GM12878 (cell line): ENCODE results near the gene MT1B. TPM values are rescaled to one million over a fixed set of nuclear protein-coding genes. Genes with fewer than 3 reads are reported as not detected.

ENCODE experiments used
- ATAC-seq: fragments of 200-7000 bp; cut with Tn5 transposase; 3 replicates; pipeline ENCODE4 v1.9.1; 2020; ENCODE audit warnings: mild to moderate bottlenecking, moderate library complexity
- BruUV-seq: library from RNA; stranded (reverse); fragments of 400-500 nt; replicated peaks from 2 replicates; lab custom pipeline; 2021; lab: Mats Ljungman, UMichigan
- CTCF ChIA-PET: fragments of 300-600 bp; sonication (Branson Sonifier 250); formaldehyde crosslinking; extraction: SDS; loops from one replicate; lab custom pipeline; 2021; ENCODE audit warnings: inconsistent platforms; lab: Yijun Ruan, JAX
- POLR2A ChIA-PET: fragments of 350-600 bp; formaldehyde crosslinking; extraction: SDS; loops from one replicate; lab custom pipeline; 2021; ENCODE audit warnings: inconsistent platforms; lab: Charles Lee
- RAD21 ChIA-PET: fragments of 300-600 bp; sonication (Branson Sonifier 250); formaldehyde crosslinking; loops from one replicate; lab custom pipeline; 2023; ENCODE audit warnings: antibody characterized with exemption; ENCODE audit not compliant: unreplicated experiment; lab: Charles Lee
- SMC1A ChIA-PET: fragments of 300-600 bp; sonication (Branson Sonifier 250); formaldehyde crosslinking; loops from one replicate; lab custom pipeline; 2023; ENCODE audit not compliant: unreplicated experiment, uncharacterized antibody; lab: Charles Lee
- DNase-seq: peaks from one replicate; pipeline ENCODE4 v3.0.0-alpha.2; 2011; ENCODE audit warnings: low read depth, low spot score
- FAIRE-seq: peaks from 3 replicates; lab custom pipeline; 2011; peaks lifted over from hg19 to GRCh38; lab: Jason Lieb, UNC
- H2AFZ ChIP-seq: 2 replicates; pipeline ENCODE4 v1.6.0; 2011; ENCODE audit warnings: low read depth, low read length, control low read depth; ENCODE audit not compliant: control insufficient read depth
- H3K27ac ChIP-seq: 2 replicates; pipeline ENCODE4 v1.5.1; 2011; ENCODE audit warnings: control low read depth; ENCODE audit not compliant: control insufficient read depth, insufficient read depth
- H3K27me3 ChIP-seq, 2 experiments: replicated peaks in 1 of 2; 2 replicates each; pipeline versions ENCODE4 v1.6.0 to v1.6.1; 2011; ENCODE audit warnings: low read length in 1 of 2; ENCODE audit not compliant: control insufficient read depth in 2 of 2, insufficient read depth in 2 of 2
- H3K36me3 ChIP-seq, 2 experiments: 2 replicates each; pipeline ENCODE4 v1.5.1; 2011; ENCODE audit warnings: low read length in 1 of 2; ENCODE audit not compliant: control insufficient read depth in 2 of 2, insufficient read depth in 2 of 2
- H3K4me1 ChIP-seq: 2 replicates; pipeline ENCODE4 v1.6.1; 2011; ENCODE audit warnings: mild to moderate bottlenecking, low read length, moderate library complexity, mixed read lengths; ENCODE audit not compliant: control insufficient read depth, insufficient read depth
- H3K4me2 ChIP-seq: 2 replicates; pipeline ENCODE4 v1.6.0; 2011; ENCODE audit warnings: control low read depth; ENCODE audit not compliant: control insufficient read depth, insufficient read depth
- H3K4me3 ChIP-seq: fragments of 200-600 bp; sonication (generic); 2 replicates; pipeline ENCODE4 v1.5.1; 2016
- H3K79me2 ChIP-seq: 2 replicates; pipeline ENCODE4 v1.6.0; 2011; ENCODE audit warnings: low read length; ENCODE audit not compliant: control insufficient read depth, insufficient read depth
- H3K9ac ChIP-seq: 2 replicates; pipeline ENCODE4 v1.8.0; 2011; ENCODE audit warnings: low read length, control low read depth, mixed read lengths; ENCODE audit not compliant: control insufficient read depth, insufficient read depth
- H3K9me3 ChIP-seq: replicated peaks from 3 replicates; pipeline ENCODE4 v1.5.1; 2011; ENCODE audit warnings: mild to moderate bottlenecking, low read length; ENCODE audit not compliant: control insufficient read depth, insufficient read depth
- H4K20me1 ChIP-seq: 2 replicates; pipeline ENCODE4 v1.6.0; 2011; ENCODE audit not compliant: control insufficient read depth, insufficient read depth
- IKZF2 ChIP-seq, 2 experiments: fragments of 450-650 bp; IDR thresholded peaks; 2 replicates each; pipeline ENCODE4 v1.6.1; 2017; ENCODE audit warnings: mild to moderate bottlenecking in 2 of 2, moderate library complexity in 2 of 2
- MYC ChIP-seq: IDR thresholded peaks from 2 replicates; pipeline ENCODE4 v1.6.1; 2011; ENCODE audit warnings: mild to moderate bottlenecking, low read length, moderate library complexity, inconsistent platforms; ENCODE audit not compliant: insufficient read depth, insufficient replicate concordance, insufficient read length, severe bottlenecking
- NFXL1 ChIP-seq: fragments of 450-650 bp; IDR thresholded peaks from 2 replicates; pipeline ENCODE4 v1.6.1; 2017; ENCODE audit warnings: antibody characterized with exemption, mild to moderate bottlenecking, borderline replicate concordance
- PKNOX1 ChIP-seq: fragments of 450-650 bp; IDR thresholded peaks from 2 replicates; pipeline ENCODE4 v1.6.1; 2016; ENCODE audit warnings: mild to moderate bottlenecking
- REST ChIP-seq: IDR thresholded peaks from 2 replicates; pipeline ENCODE4 v1.6.1; 2012; ENCODE audit warnings: mild to moderate bottlenecking, low read depth, low read length
- TAF1 ChIP-seq: IDR thresholded peaks from 2 replicates; pipeline ENCODE4 v1.6.1; 2011; ENCODE audit warnings: mild to moderate bottlenecking, low read depth, low read length, borderline replicate concordance
- USF2 ChIP-seq: IDR thresholded peaks from 2 replicates; pipeline ENCODE4 v1.6.1; 2011; ENCODE audit warnings: low read depth, low read length, improper control_type of control experiment, borderline replicate concordance
- WRNIP1 ChIP-seq: IDR thresholded peaks from 2 replicates; pipeline ENCODE4 v1.6.1; 2011; ENCODE audit warnings: low read depth, low read length, improper control_type of control experiment, borderline replicate concordance
- ZBTB4 ChIP-seq: fragments of 450-650 bp; formaldehyde crosslinking; IDR thresholded peaks from 2 replicates; pipeline ENCODE4 v1.4.0; 2022; ENCODE audit warnings: mild to moderate bottlenecking, moderate library complexity
- ZNF207 ChIP-seq: fragments of 450-650 bp; IDR thresholded peaks from 2 replicates; pipeline ENCODE4 v1.6.1; 2014; ENCODE audit warnings: antibody characterized with exemption, mild to moderate bottlenecking, borderline replicate concordance
- ZNF384 ChIP-seq: IDR thresholded peaks from 2 replicates; pipeline ENCODE4 v1.6.1; 2012; ENCODE audit warnings: low read depth, mild to moderate bottlenecking, low read length, improper control_type of control experiment, borderline replicate concordance
- WGBS: methylation state at CpG from one replicate; pipeline ENCODE4 v1.1.6; 2016; ENCODE audit warnings: low lambda C conversion rate; ENCODE audit not compliant: insufficient replicate concordance, insufficient coverage; ENCODE audit errors: missing lambda C conversion rate; 5-methylcytosine and 5-hydroxymethylcytosine counted together
- in situ Hi-C: fragments of 300-500 bp; cut with MboI; formaldehyde crosslinking; loops from 9 replicates; pipeline ENCODE4 v1.14.3; 2018; ENCODE audit warnings: mixed read lengths
- intact Hi-C: fragments of 100-400 bp; cut with micrococcal nuclease; formaldehyde crosslinking; loops from one replicate; pipeline ENCODE4 v1.14.2; 2022; ENCODE audit not compliant: unreplicated experiment
- polyA plus RNA-seq, 11 experiments: library from polyadenylated mRNA; depleted of rRNA in 4 of 11; unstranded in 6 of 11; stranded (reverse) in 5 of 11; fragments of >200 nt; fragmentation: Nextera tagmentation in 4 of 11; fragmentation: Illumina TruSeq in 1 of 11; extraction: Ambion mirVana in 4 of 11; extraction: Trizol in 1 of 11; gene quantifications; 1 replicate in 1 of 11; 2 replicates in 10 of 11; pipeline versions ENCODE4 v1.2.1 to v1.2.3, GENCODE V29; 2011 to 2016; ENCODE audit warnings: inconsistent platforms in 2 of 11, missing spikeins in 2 of 11, low read depth in 1 of 11
- total RNA-seq, 4 experiments: library from RNA; depleted of rRNA in 3 of 4; stranded (reverse); fragments of >200 nt in 3 of 4; fragmentation: Illumina TruSeq in 1 of 4; extraction: Trizol in 1 of 4; gene quantifications; 2 replicates each; pipeline versions ENCODE4 v1.2.1 to v1.2.3, GENCODE V29; 2013 to 2021

Gene MT1B
- total and polyA plus RNA-seq, 10 of the 15 experiments (the other 5 are each of a cell fraction or from before 2014, with no cell fraction given), result not detected

- Histone ChIP-seq H3K36me3 (no peaks in the 10 kb centered on the region), H3K9ac (no peak overlapping the region), H3K79me2 (no peaks in the 10 kb centered on the region), H3K27ac (no peak overlapping the region), H3K4me1 (no peaks in the 10 kb centered on the region), H3K4me3 (no peak overlapping the region), H3K27me3 (peaks cover 19 to 26% of the 10 kb centered on the region in 2 experiments), H3K4me2 (no peak overlapping the region), H3K9me3 (no peaks in the 10 kb centered on the region), H2AFZ (no peak overlapping the region), H4K20me1 (no peaks in the 10 kb centered on the region)
- intact Hi-C loops (no loop called here), in situ Hi-C loops (no loop called here)
- FAIRE-seq (no peak), ATAC-seq (no peak), DNase-seq (no peak)
- no TSS peak for BruUV-seq
- CTCF ChIA-PET, result interaction anchor here (1.0 to 1.6 kb wide), 3 partner anchors 32 to 219 kb away, joined by 3 to 4 read pairs (median 3); partner anchors contain the start of genes NUDT21 and OGFOD1
- RAD21 ChIA-PET, result no interaction called here
- POLR2A ChIA-PET, result no interaction called here
- SMC1A ChIA-PET, result no interaction called here
- 19% methylated on average over 18 of the region's 19 CpGs for WGBS
- TF ChIP-seq NFXL1 (no peak), WRNIP1 (no peak), ZNF384 (no peak), MYC (no peak), TAF1 (no peak), ZNF207 (no peak), ZBTB4 (CRISPR knock-in tag) (no peak), USF2 (no peak), REST (no peak), IKZF2 (IDR thresholded peaks at IDR 0.05) (no peak), PKNOX1 (no peak)
Measured at GRCh38 chr16:56669840-56670619, 18.3 kb downstream of the MT1B start.
